ENCODE results near the gene UST.

GRCh38 chr6:149053848-149054558 lies 307.2 kb downstream of the UST start:
- no peak for TF ChIP-seq CTCF (conservative IDR thresholded peaks at IDR 0.05)
- no peak for TF ChIP-seq ZFX (IDR thresholded peaks at IDR 0.05)

All from C4-2B (cell line).